CD4-positive, alpha-beta T cell treated with Interferon gamma for 1 hour (primary cell): ENCODE results near the gene NFIA.

Experiments
- DNase-seq: peaks from one replicate; pipeline ENCODE4 v3.0.0-alpha.2; 2020

NFIA gene

DNA sequence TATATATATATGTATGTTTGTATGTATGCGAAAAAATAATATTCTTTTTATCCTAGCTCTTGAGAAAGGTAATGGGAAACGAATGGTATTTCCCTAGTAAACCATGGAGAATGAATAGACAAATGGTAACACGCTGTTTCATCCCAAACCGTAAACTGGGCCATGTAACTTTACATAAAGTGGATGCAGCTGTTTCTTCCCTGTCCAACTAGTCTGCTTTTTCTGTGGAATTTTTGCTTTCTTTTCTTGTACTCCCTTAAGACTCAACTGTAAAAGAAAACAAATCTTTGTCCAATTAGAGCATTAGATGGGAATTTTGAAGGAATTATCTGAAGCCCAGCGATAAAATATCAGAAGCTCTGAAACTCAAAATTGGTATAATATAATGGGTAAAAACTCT, 198.1 kb downstream of the NFIA start:
- no peak for DNase-seq

DNA sequence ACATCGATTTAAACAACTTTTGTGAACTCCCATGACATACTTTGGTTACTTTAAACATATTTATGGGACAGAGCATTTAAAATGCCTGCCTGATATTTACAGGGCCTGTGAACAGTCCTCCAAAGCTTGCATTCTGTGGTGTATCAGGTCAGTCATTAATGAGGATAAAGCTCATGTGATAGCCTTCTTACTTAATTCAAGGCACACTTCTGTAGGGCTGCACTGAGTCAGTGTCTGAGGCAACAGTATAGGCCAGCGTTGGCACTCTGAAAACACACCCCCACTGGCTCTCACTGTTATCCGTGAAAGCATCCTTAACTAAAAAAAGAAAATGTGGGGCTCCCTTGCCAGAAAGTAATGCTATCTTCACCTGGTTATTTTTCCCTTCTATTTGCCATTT, 200.0 kb downstream of the NFIA start:
- no peak for DNase-seq

DNA sequence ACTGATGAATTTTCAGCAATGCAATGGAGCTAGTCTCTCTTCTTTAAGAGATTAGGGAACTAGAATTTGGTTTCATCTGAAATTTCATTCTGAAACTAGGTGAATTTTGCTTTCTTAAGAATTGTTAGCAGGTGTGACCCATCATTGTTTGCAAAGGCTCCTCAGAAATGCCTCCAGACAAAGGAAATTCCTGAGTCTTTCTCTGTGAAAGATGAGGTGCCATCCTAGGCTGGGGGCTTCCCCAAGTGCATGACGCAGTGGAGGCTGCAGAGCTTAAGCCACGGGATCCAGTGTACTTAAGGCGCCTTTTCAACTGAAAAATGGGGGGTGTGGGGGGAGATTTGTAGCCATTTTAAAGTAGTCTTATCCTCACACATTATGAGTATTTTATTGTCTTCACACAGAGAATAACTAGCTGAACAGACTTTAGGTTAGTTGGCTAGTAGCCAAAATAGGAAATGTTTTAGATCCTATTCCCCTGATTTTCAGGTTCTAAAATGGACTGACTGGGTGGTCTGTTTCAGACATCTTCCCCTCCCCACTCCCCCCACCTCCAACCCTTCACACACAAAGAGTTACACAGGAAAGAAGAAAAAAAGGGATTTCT, 202.0 kb downstream of the NFIA start:
- DNase-seq = no peak

GRCh38 chr1:61284936-61285335, 202.6 kb downstream of the NFIA start:
- no peak for DNase-seq

GRCh38 chr1:61285371-61285885, 203.1 kb downstream of the NFIA start:
- DNase-seq = no peak

GRCh38 chr1:61287014-61287413, 204.7 kb downstream of the NFIA start:
- DNase-seq = no peak

DNA sequence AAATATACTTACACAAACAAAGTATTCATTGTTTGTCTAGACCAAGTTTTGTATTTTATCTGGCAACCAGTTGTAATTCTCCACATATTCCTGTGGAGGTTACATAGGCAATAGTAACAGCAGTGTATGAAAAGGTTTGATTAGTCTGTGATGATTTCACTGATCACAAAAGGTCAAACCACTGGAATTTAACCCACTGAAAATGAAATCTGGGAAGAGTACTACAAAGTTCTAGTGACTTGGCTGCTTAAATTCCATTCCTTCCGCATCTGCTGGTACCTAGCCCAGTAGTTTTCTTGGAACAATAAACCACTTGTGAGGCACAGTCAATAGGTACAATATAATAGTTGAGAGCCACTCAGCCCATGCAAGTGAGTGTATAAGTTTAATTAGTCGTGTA, 205.4 kb downstream of the NFIA start:
- no peak for DNase-seq

DNA sequence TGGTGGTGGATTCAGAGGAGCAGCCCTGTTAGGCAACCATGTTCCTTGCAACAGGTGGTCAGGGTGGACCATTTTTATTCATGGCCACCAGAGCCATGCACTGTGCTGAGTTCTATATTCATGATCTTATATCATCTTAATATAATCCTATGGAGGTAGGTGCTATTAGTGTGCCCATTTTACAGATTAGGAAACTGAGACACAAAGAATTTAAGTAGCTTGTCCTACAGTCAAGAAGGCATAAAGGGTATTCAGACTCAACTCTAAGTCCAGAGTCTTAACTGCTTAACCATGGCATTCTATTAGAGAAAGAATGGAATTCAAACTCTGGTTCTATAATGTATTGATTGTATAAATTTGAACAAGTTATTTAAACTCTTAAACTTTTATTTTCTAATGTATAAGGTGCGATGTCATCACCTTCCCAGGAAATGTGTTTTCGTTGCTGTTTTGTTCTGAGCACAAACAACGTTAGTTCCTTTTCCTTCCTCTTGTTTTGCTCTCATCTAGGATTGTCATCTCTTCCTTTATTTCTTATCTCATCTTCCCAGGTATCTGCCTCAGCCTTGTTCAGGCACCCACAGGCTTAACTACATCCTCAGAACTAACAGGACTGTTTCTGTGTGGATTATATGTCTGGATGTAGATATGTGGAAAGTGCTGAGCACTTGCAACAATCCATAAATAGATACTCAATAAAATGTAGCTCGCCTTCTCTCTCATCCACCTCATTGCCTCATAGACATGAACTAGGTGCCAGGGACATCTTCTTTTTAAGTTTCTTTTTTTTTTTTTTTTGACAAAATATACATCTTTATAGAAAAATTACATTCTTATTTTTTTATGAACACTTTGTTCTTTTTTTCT, 207.1 kb downstream of the NFIA start:
- no peak for DNase-seq

DNA sequence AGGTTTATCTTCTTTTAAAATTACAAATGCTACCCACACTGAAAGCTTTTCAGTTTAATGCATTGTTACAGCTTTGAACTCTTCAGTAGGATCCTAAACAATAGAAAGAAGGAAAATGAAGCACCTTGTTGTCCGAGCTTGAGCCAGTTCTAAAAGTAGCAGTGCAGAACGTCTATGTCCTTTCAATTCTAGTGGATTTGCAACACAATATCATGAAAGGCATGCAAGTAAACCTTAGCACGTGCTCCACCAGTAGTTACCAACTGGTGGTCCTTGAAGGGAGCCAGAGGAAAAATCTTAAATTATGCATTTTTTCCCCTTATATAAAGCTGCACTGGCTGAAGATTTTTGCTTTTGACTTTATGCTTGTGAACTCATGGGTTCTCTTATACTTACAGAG, 208.2 kb downstream of the NFIA start:
- DNase-seq = no peak

- DNase-seq = no peak
Measured at GRCh38 chr1:61293197-61293596, 210.8 kb downstream of the NFIA start.

- DNase-seq = no peak
Measured at GRCh38 chr1:61293986-61294504, 211.7 kb downstream of the NFIA start.

DNA sequence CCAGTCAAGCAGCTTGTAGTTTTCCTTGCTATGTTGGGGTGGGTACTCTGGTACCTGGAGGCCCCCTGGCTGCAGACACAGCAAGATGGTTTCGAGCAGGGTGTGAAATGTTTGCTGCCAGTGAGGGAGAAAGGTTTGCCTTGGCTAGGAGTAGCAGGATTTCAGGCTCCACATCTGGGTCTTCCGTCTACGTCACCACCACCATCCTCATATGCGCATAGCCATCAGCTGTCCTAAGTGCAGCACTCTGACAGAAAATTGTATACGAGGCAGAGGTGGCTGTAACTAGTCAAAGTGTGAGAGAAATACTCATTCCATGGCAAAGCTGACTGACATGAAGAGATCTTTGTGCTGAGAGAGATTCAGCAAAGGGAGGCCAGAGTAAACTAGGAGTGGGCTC, 212.6 kb downstream of the NFIA start:
- no peak for DNase-seq

DNA sequence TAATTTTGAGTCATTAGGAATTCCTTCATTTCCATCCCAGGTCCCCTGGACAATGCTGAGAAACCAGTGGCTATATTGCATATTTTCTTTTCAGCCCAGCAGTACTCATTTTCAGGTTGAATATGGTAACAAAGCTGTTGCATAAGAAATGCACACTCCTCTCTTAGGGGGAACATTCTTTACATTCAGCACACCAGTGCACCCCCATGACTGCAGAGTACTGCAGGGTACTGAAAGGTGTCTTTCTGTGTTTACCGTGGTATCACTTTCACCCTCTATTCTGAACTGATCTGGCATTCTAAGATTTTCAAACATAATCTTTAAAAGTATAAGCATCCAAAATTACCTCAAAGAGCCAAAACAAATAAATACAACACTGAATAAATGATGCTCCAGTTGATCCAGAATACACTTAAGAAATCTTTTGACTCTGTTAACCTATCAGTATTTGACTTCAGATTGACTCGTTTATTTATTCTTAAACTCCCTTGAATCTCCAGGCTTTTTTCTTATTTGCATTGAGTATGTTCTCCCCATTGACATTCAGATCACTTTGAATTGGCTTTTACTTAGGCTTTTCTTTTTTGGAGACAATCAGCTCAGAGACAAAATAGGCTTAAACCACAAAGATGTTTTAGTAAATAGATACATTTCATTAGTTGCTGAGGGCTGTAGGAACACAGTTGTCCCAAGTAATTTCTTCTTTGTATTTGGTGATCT, 213.6 kb downstream of the NFIA start:
- no peak for DNase-seq

DNA sequence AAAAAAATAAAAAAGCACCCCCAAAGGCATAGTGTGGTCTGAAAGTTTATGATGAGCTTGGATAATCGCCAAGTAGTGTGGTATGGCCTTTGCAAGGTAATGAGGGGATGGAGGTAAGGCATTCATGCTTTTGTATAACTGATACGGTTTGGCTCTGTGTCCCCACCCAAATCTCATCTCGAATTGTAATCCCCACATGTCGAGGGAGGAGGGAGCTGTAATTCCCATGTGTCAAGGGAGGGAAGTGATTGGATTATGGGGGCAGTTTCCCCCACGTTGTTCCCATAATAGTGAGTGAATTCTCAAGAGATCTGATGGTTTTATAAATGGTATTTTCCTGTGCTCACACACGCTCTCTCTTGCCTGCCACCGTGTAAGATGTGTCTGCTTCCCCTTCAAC, 215.5 kb downstream of the NFIA start:
- DNase-seq = no peak

- no peak for DNase-seq
Measured at GRCh38 chr1:61299463-61299862, 217.1 kb downstream of the NFIA start.

DNA sequence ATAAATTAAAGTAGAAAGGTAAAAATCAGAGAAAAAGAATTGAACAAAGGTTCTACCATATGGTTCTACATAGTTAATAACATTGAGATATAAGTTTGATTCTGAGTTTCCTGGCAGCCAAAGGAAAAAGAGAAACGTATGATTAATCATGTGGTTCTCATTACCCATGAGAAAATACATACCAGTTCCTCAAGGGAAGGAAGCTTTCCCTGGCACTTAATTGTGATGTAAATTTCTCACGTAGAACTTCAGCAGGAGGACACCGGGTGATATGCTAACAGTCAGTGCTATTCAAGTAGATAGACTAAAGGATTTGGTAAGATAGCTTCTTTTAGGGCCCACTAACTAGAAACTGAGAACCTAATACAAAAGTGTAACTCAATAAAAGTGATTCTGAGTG, 218.5 kb downstream of the NFIA start:
- DNase-seq = no peak

- DNase-seq = no peak
Measured at GRCh38 chr1:61301824-61302657, 219.7 kb downstream of the NFIA start.

GRCh38 chr1:61307422-61308142, 225.2 kb downstream of the NFIA start:
- DNase-seq = no peak

DNA sequence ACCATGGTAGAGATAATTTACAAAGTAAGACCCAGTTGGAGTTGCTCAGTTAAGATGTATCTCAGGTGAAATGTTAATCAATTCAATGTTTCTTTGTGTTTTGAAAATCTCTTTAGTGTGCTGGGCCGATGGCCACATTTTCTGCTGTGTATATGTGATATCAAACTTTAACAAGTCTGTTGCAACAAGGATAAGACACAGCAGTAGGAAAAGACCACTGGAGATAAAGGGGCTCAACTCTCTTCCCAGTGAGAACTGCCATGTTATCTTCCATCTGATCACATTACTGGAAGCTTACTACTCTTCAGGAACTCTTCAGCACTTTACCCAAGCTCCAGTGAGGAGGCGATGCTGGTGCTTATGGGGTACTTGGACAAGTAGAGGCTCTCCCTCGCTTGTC, 227.7 kb downstream of the NFIA start:
- DNase-seq = no peak

GRCh38 chr1:61310538-61310937, 228.2 kb downstream of the NFIA start:
- no peak for DNase-seq

- no peak for DNase-seq
Measured at GRCh38 chr1:61313906-61314422, 231.6 kb downstream of the NFIA start.

DNA sequence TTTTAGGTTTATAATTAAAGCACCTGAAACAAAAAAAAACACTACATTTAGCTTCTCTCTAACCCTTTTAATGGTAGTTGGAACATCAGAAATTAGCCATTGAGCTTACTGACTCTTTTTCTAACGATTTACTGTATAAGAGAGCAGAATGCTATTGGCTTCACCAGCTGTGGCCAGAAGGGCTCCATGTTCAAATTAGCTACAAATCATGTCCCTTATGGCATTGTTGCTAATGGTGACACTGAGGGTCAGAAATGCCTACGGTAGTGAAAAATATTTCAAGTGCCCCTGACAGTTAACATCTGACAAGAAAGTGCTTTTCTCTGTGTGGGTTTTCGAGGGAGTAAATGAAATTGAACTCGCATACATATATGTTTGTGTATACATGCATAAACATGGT, 232.7 kb downstream of the NFIA start:
- no peak for DNase-seq
